Activated T-cell treated with anti-CD3 and anti-CD28 coated beads, Interleukin-2, amount 50 U/mL, for 72 hours (primary cell): ENCODE measurements around the gene APP. TPM values are rescaled to one million over a fixed set of nuclear protein-coding genes. Genes with fewer than 3 reads are reported as not detected.
"Not testable (repeated sequence)": the region's sequence is repeated elsewhere in the genome, so short reads cannot be mapped to it uniquely, and the experiment has no call there.

Experiments
- ATAC-seq, 2 donors: fragments of 150-1000 bp; cut with Tn5 transposase; replicated peaks in 1 of 2; 2 replicates each; pipeline ENCODE4 v1.10.0; 2021; ENCODE audit warnings: moderate library complexity in 2 of 2, mild to moderate bottlenecking in 1 of 2
- DNase-seq, 2 donors: peaks; one replicate each; pipeline ENCODE4 v3.0.0; 2021 to 2022; ENCODE audit warnings: mixed read lengths in 1 of 2
- H3K27ac Mint-ChIP-seq: one replicate; pipeline ENCODE4 v1.8.0; 2022; ENCODE audit warnings: mild to moderate bottlenecking, moderate library complexity, mixed read lengths
- H3K27me3 Mint-ChIP-seq: one replicate; pipeline ENCODE4 v1.8.0; 2022; ENCODE audit warnings: low read depth, mixed read lengths
- H3K36me3 Mint-ChIP-seq, 2 donors: one replicate each; pipeline ENCODE4 v1.8.0; 2022; ENCODE audit warnings: mixed read lengths in 2 of 2, mild to moderate bottlenecking in 1 of 2; ENCODE audit not compliant: insufficient read depth in 2 of 2
- H3K4me1 Mint-ChIP-seq: one replicate; pipeline ENCODE4 v1.8.0; 2022; ENCODE audit warnings: low read depth, mixed read lengths
- H3K4me3 Mint-ChIP-seq, 2 donors: one replicate each; pipeline ENCODE4 v1.8.0; 2022; ENCODE audit warnings: mild to moderate bottlenecking in 2 of 2, mixed read lengths in 2 of 2, moderate library complexity in 2 of 2
- H3K9me3 Mint-ChIP-seq, 2 donors: one replicate each; pipeline ENCODE4 v1.8.0; 2022; ENCODE audit warnings: mixed read lengths in 2 of 2
- total RNA-seq, 2 donors: library from RNA; stranded (reverse); gene quantifications; one replicate each; pipeline ENCODE4 v1.2.3, GENCODE V29; 2022

The APP gene
- total RNA-seq, 2 donors from 2014 or later, result 37.2 to 45.0 TPM

GRCh38 chr21:26025536-26026512 lies 144.7 kb downstream of the APP start:
- DNase-seq, result no peak
- ATAC-seq, result no peak

GRCh38 chr21:26023406-26023805 lies 147.2 kb downstream of the APP start:
- H3K27ac Mint-ChIP-seq, H3K4me1 Mint-ChIP-seq, ATAC-seq, H3K36me3 Mint-ChIP-seq, H3K4me3 Mint-ChIP-seq, H3K27me3 Mint-ChIP-seq, DNase-seq, H3K9me3 Mint-ChIP-seq: not testable (repeated sequence)

More at GRCh38 chr21:26025536-26026512, 144.7 kb downstream of the APP start:
- Mint-ChIP-seq H3K9me3 (no peaks in the 10 kb centered on the region), H3K4me1 (no peaks in the 10 kb centered on the region), H3K36me3 (peaks cover 3 to 7% of the 10 kb centered on the region in 2 donors), H3K4me3 (no peak overlapping the region), H3K27ac (no peak overlapping the region), H3K27me3 (no peaks in the 10 kb centered on the region)

- ATAC-seq, H3K4me1 Mint-ChIP-seq, H3K4me3 Mint-ChIP-seq, DNase-seq, H3K36me3 Mint-ChIP-seq, H3K27ac Mint-ChIP-seq, H3K9me3 Mint-ChIP-seq, H3K27me3 Mint-ChIP-seq: not testable (repeated sequence)
These were observed 147.8 kb downstream of the APP start for GRCh38 chr21:26022598-26023337.

GRCh38 chr21:26020510-26020909 lies 150.1 kb downstream of the APP start:
- Mint-ChIP-seq H3K36me3 (peaks cover 3 to 9% of the 10 kb centered on the region in 2 donors), H3K27ac (no peak overlapping the region), H3K27me3 (no peaks in the 10 kb centered on the region), H3K9me3 (no peaks in the 10 kb centered on the region), H3K4me1 (no peaks in the 10 kb centered on the region), H3K4me3 (no peak overlapping the region)
- ATAC-seq, result no peak
- DNase-seq, result no peak

- DNase-seq (no peak), ATAC-seq (no peak)
- Mint-ChIP-seq H3K36me3 (peaks cover 3 to 9% of the 10 kb centered on the region in 2 donors), H3K9me3 (no peaks in the 10 kb centered on the region), H3K4me1 (no peaks in the 10 kb centered on the region), H3K27ac (no peak overlapping the region), H3K4me3 (no peak overlapping the region), H3K27me3 (no peaks in the 10 kb centered on the region)
These were observed 150.5 kb downstream of the APP start for GRCh38 chr21:26020081-26020480.

GRCh38 chr21:26019236-26019635 lies 151.3 kb downstream of the APP start:
- Mint-ChIP-seq H3K36me3 (peaks cover 3 to 9% of the 10 kb centered on the region in 2 donors), H3K27ac (no peak overlapping the region), H3K4me1 (no peaks in the 10 kb centered on the region), H3K27me3 (no peaks in the 10 kb centered on the region), H3K4me3 (no peak overlapping the region), H3K9me3 (no peaks in the 10 kb centered on the region)
- ATAC-seq, result no peak
- no peak for DNase-seq

- Mint-ChIP-seq H3K4me3 (no peak overlapping the region), H3K4me1 (no peaks in the 10 kb centered on the region), H3K27ac (no peak overlapping the region), H3K9me3 (no peaks in the 10 kb centered on the region), H3K36me3 (no peaks in the 10 kb centered on the region), H3K27me3 (no peaks in the 10 kb centered on the region)
- DNase-seq (no peak), ATAC-seq (no peak)
These were observed 156.6 kb downstream of the APP start for GRCh38 chr21:26013970-26014369.

GRCh38 chr21:26012482-26012881 lies 158.1 kb downstream of the APP start:
- not testable (repeated sequence) for H3K27ac Mint-ChIP-seq, H3K36me3 Mint-ChIP-seq

GRCh38 chr21:26011292-26011940 lies 159.2 kb downstream of the APP start:
- DNase-seq (no peak), ATAC-seq (no peak)
- Mint-ChIP-seq H3K4me3 (no peak overlapping the region), H3K27ac (no peak overlapping the region), H3K36me3 (no peaks in the 10 kb centered on the region), H3K9me3 (no peaks in the 10 kb centered on the region), H3K27me3 (no peaks in the 10 kb centered on the region), H3K4me1 (no peaks in the 10 kb centered on the region)

More at GRCh38 chr21:26012482-26012881, 158.1 kb downstream of the APP start:
- H3K4me3 Mint-ChIP-seq, H3K9me3 Mint-ChIP-seq, H3K4me1 Mint-ChIP-seq, H3K27me3 Mint-ChIP-seq, ATAC-seq, DNase-seq: not testable (repeated sequence)

GRCh38 chr21:26007951-26008498 lies 162.5 kb downstream of the APP start:
- ATAC-seq, result no peak
- H3K36me3 Mint-ChIP-seq, result no peaks in the 10 kb centered on the region
- H3K27me3 Mint-ChIP-seq, result no peaks in the 10 kb centered on the region
- H3K27ac Mint-ChIP-seq, result no peak overlapping the region
- no peak for DNase-seq
- no peaks in the 10 kb centered on the region for H3K9me3 Mint-ChIP-seq
- no peak overlapping the region for H3K4me3 Mint-ChIP-seq
- H3K4me1 Mint-ChIP-seq, result no peaks in the 10 kb centered on the region

GRCh38 chr21:26005464-26005863 lies 165.1 kb downstream of the APP start:
- DNase-seq (no peak), ATAC-seq (no peak)
- Mint-ChIP-seq H3K36me3 (no peaks in the 10 kb centered on the region), H3K27ac (no peak overlapping the region), H3K4me3 (no peak overlapping the region), H3K9me3 (no peaks in the 10 kb centered on the region), H3K27me3 (no peaks in the 10 kb centered on the region), H3K4me1 (no peaks in the 10 kb centered on the region)

GRCh38 chr21:26003404-26003803 lies 167.2 kb downstream of the APP start:
- Mint-ChIP-seq H3K27me3 (no peaks in the 10 kb centered on the region), H3K4me3 (no peak overlapping the region), H3K9me3 (no peaks in the 10 kb centered on the region), H3K36me3 (no peaks in the 10 kb centered on the region), H3K27ac (no peak overlapping the region), H3K4me1 (peaks cover 5% of the 10 kb centered on the region)
- ATAC-seq, result no peak
- DNase-seq, result no peak

- H3K27me3 Mint-ChIP-seq, result no peaks in the 10 kb centered on the region
- ATAC-seq (no peak), DNase-seq (no peak)
- peaks cover 5% of the 10 kb centered on the region for H3K4me1 Mint-ChIP-seq
- no peaks in the 10 kb centered on the region for H3K9me3 Mint-ChIP-seq
- H3K4me3 Mint-ChIP-seq, result no peak overlapping the region
- no peaks in the 10 kb centered on the region for H3K36me3 Mint-ChIP-seq
- no peak overlapping the region for H3K27ac Mint-ChIP-seq
These were observed 169.2 kb downstream of the APP start for GRCh38 chr21:26001356-26001755.
